Stimulated activated CD4-positive, alpha-beta T cell treated with anti-CD3 and anti-CD28 coated beads, Interleukin-1b, Interleukin-23, amount 100 ng/mL, for 4 hours (primary cell): ENCODE measurements around the gene CD81.

Experiments used
- DNase-seq, 2 donors: peaks; one replicate each; pipeline ENCODE4 v3.0.0-alpha.2; 2020; ENCODE audit warnings: low read depth in 2 of 2

CD81 gene

GRCh38 chr11:2436521-2437031 lies 59.5 kb downstream of the CD81 start:
- no peak for DNase-seq

GRCh38 chr11:2437516-2437915 lies 60.4 kb downstream of the CD81 start:
- no peak for DNase-seq

- no peak for DNase-seq
Measured at GRCh38 chr11:2439820-2440219, 62.7 kb downstream of the CD81 start.

- DNase-seq = no peak
Measured at GRCh38 chr11:2440646-2441045, 63.5 kb downstream of the CD81 start.

GRCh38 chr11:2441171-2441570 lies 64.1 kb downstream of the CD81 start:
- DNase-seq = no peak

- no peak for DNase-seq
Measured at GRCh38 chr11:2442589-2442988, 65.5 kb downstream of the CD81 start.

- DNase-seq = no peak
Measured at GRCh38 chr11:2443406-2443805, 66.3 kb downstream of the CD81 start.

GRCh38 chr11:2443881-2444820 lies 67.0 kb downstream of the CD81 start, which contains the start of gene TRPM5:
TSS of gene TRPM5 (minus strand) at chr11:2444514. CDS start at chr11:2423036, 21,478 bp downstream.
- DNase-seq = peak; percentile 78 to 85

GRCh38 chr11:2444821-2445745 lies 68.0 kb downstream of the CD81 start, which contains the start of gene KCNQ1:
TSS of gene KCNQ1 (plus strand) at chr11:2445008. CDS start at chr11:2445099, 91 bp downstream.
- DNase-seq = peak in 1 of 2 donors; percentile 22

- DNase-seq = no peak
Measured at GRCh38 chr11:2445746-2446551, 68.8 kb downstream of the CD81 start.

- DNase-seq = no peak
Measured at GRCh38 chr11:2446590-2447252, 69.6 kb downstream of the CD81 start.
